GM20000 (cell line): Measurements from ENCODE around the gene HDC.

ENCODE experiments used
- DNase-seq: peaks from one replicate; pipeline ENCODE4 v3.0.0; 2012; ENCODE audit warnings: low spot score
- TF ChIP-seq, protein P1 (sequence below): IDR thresholded peaks from 2 replicates; pipeline ENCODE4 v1.5.1; 2012; ENCODE audit warnings: mild to moderate bottlenecking, control low read depth; ENCODE audit errors: extremely low read depth, missing control alignments

The HDC gene

GRCh38 chr15:50256188-50257041 is 9.1 kb downstream of the HDC start:
- TF ChIP-seq, protein P1, sequence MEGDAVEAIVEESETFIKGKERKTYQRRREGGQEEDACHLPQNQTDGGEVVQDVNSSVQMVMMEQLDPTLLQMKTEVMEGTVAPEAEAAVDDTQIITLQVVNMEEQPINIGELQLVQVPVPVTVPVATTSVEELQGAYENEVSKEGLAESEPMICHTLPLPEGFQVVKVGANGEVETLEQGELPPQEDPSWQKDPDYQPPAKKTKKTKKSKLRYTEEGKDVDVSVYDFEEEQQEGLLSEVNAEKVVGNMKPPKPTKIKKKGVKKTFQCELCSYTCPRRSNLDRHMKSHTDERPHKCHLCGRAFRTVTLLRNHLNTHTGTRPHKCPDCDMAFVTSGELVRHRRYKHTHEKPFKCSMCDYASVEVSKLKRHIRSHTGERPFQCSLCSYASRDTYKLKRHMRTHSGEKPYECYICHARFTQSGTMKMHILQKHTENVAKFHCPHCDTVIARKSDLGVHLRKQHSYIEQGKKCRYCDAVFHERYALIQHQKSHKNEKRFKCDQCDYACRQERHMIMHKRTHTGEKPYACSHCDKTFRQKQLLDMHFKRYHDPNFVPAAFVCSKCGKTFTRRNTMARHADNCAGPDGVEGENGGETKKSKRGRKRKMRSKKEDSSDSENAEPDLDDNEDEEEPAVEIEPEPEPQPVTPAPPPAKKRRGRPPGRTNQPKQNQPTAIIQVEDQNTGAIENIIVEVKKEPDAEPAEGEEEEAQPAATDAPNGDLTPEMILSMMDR: no peak
- no peak for DNase-seq

DNA sequence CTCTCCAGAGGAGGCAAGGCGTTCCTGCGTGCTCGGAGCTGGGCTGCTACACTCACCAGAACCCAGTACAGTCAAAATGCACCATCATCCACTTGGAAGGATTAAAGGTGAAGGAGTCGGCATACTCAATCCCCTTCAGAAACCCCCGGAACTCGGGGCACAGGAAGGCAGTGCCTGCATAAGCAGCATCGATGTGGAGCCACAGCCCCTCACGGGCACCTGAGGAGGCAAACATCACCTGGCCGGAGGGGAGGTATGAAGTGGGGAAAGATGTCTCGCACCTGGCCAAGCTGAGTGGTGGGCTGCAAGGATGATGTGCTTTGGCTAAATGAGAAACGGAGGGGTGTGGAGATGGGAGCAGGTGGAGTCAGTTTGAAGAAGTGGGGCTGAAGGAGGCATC is 13.0 kb downstream of the HDC start:
- DNase-seq: no peak
- TF ChIP-seq, protein P1: no peak

GRCh38 chr15:50251638-50252182 is 13.8 kb downstream of the HDC start:
- TF ChIP-seq, protein P1: no peak
- no peak for DNase-seq

DNA sequence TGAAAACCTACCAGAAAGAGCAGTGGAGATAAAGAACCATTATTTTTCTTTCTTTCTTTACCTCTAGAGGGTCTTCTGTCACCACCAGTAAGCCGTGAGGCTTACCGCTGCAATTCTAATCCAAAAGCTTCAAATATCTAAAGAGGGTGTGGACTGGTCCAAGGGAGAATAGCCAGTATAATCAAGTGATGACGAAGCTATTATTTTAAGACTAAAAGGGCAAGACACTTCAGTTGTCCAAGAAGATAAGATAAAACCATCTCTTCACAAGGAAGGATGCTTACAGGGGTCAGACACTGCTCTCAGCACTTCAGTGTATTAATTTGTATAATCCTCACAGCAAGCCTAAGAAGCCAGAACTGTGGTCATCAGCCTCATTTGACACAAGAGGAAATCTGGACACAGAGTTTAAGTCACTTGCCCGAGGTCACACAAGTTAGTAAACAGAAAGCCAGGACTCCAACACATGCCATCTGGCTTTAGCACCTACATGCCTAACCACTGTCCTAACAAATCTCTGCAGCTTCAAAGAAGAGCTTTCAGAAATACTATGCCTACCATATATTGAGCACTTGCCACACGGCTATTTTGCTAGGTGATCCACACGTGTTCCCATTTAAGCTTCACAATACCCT is 14.6 kb downstream of the HDC start:
- no peak for DNase-seq
- TF ChIP-seq, protein P1: no peak

DNA sequence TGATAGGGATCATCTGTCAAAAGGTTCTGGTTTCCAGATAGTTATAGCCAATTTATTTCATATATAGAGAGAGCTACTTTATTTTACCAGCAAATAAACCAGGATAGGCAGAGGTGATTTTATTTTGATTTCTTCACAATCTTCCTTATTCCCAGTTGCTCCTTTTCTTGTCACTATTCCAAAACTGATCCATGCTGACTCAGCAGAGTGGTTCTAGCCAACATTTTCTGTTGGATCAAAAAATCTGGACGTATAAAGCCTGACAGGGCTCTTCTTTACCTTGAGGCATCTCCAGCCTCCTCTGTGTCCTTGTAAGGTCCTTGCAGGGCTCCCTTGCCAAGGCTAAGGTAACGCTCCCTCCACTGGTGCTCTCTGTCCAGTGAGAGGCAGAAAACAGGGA is 15.8 kb downstream of the HDC start:
- TF ChIP-seq, protein P1: no peak
- DNase-seq: no peak

- TF ChIP-seq, protein P1: no peak
Measured at GRCh38 chr15:50248994-50249582, 16.4 kb downstream of the HDC start.

More at GRCh38 chr15:50248994-50249582, 16.4 kb downstream of the HDC start:
- DNase-seq: no peak
